ES-I3 (cell line): Measurements from ENCODE around the gene CPNE5.
A peak's percentile ranks its signal among the peaks of the same experiment; 100 is the strongest.

Source experiments
- H3K36me3 ChIP-seq: 2 replicates; pipeline ENCODE4 v1.6.1; 2013; ENCODE audit warnings: mild to moderate bottlenecking, low read length, control low read depth, moderate library complexity; ENCODE audit not compliant: insufficient read depth
- H3K4me1 ChIP-seq: 2 replicates; pipeline ENCODE4 v1.6.1; 2013; ENCODE audit warnings: mild to moderate bottlenecking, control low read depth, low read length; ENCODE audit not compliant: insufficient read depth
- H3K9ac ChIP-seq: 2 replicates; pipeline ENCODE4 v1.6.1; 2013; ENCODE audit warnings: low read depth, mild to moderate bottlenecking, low read length, moderate library complexity
- H3K9me3 ChIP-seq: 2 replicates; pipeline ENCODE4 v1.6.1; 2013; ENCODE audit warnings: mild to moderate bottlenecking, low read length, moderate library complexity; ENCODE audit not compliant: control insufficient read depth, insufficient read depth

The CPNE5 gene

GRCh38 chr6:36848658-36849441 lies 9.6 kb upstream of the CPNE5 start:
- Histone ChIP-seq H3K36me3 (no peaks in the 10 kb centered on the region), H3K9me3 (no peaks in the 10 kb centered on the region), H3K4me1 (peaks cover 12% of the 10 kb centered on the region; the same call in 1 of the 2 replicates), H3K9ac (peak overlapping the region; percentile 34; the same call in 1 of the 2 replicates)

- Histone ChIP-seq H3K4me1 (peaks cover 12% of the 10 kb centered on the region; the same call in 1 of the 2 replicates), H3K9ac (no peak overlapping the region), H3K9me3 (no peaks in the 10 kb centered on the region), H3K36me3 (no peaks in the 10 kb centered on the region)
Observed at GRCh38 chr6:36847991-36848390, 8.7 kb upstream of the CPNE5 start.

- H3K36me3 ChIP-seq = no peaks in the 10 kb centered on the region
- H3K4me1 ChIP-seq = peaks cover 12% of the 10 kb centered on the region; the same call in 1 of the 2 replicates
- H3K9ac ChIP-seq = no peak overlapping the region
- H3K9me3 ChIP-seq = no peaks in the 10 kb centered on the region
Observed at GRCh38 chr6:36847152-36847551, 7.9 kb upstream of the CPNE5 start.

DNA sequence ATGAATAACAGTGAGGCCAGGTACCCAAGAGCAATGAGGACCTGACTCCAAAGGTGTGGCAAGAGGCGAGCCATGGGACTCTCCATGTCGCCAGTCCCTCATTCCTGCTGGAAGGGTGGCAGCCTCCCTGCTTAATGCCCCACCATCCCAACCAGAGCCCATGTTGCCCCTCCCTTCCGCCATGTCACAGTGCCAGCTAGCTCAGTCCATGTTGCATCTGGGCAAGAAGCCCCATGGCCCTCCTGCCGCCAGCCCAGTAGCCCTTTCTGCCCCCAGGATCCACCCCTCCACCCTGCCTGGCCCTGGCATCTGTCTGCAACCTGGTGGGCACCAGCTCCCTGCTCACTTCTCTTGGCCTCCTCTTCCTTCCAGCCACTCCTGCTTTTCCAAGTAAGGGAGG lies 6.0 kb upstream of the CPNE5 start:
- H3K9ac ChIP-seq = no peak overlapping the region
- H3K4me1 ChIP-seq = peaks cover 12% of the 10 kb centered on the region; the same call in 1 of the 2 replicates
- no peaks in the 10 kb centered on the region for H3K36me3 ChIP-seq
- H3K9me3 ChIP-seq = no peaks in the 10 kb centered on the region

DNA sequence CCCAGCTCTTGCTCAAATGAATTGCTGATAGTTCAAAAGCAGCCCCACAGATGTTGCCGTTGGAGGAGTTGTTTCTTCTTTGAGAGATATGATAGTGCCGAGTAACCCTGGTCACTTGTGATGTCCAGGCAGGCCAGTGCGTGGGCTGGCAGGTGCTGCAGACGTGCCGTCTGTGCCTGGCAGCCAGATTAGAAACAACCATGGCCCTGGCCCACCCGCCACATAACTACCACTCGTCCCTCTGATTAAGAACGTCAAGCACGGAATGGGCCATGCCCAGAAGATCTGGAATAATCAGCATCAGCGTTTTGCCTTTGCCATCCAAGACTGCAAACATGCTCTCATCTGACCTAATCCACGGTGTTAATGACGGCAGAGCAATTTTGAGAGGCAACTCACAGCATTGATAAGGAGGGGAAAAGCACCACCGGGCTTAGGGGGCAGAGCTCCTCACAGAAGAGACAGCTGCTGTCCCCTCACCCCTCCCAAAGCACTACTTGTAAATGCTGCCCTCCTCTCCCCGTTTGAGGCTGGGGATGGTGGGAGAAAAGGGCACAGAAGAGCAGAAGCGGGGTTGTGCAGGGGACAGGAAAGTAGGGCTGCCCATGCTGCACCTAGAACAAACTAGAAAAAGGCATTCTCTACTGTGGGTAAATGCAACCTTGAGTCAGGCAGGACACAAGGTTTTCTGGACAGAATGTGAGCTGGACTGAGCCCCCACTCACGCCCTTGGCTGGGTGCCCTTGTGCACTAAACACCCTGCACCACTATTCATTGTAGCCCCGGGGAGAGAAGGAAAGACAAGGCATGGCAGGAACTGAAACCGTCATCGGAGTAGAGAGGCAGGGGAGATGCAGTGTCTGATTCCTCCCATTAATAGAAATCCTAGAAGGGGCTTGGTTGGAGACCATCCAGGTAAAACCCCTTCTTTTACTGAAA lies 5.3 kb upstream of the CPNE5 start:
- no peaks in the 10 kb centered on the region for H3K36me3 ChIP-seq
- H3K9ac ChIP-seq = no peak overlapping the region
- peaks cover 12% of the 10 kb centered on the region; the same call in 1 of the 2 replicates for H3K4me1 ChIP-seq
- H3K9me3 ChIP-seq = no peaks in the 10 kb centered on the region

DNA sequence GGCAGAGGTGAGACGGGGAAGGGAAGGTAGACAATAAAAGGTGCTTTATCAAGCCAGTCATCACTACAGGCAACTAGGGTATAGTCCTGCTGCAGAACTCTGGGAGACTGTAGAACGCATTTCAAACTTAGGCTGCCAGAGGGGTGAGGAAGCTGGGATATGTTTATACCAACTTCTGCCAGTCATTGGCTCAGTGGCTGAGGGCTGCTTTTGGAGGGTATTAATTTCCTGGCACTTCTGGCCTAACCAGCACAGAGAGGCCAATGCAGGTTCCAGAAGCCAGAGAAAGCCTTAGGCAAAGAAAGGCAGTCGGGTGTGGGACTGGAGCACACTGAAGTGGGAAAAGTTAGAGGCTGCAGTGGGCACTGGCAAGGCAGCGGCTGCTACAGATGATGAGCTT lies 3.9 kb upstream of the CPNE5 start:
- peaks cover 6% of the 10 kb centered on the region; the same call in 1 of the 2 replicates for H3K4me1 ChIP-seq
- H3K9me3 ChIP-seq = no peaks in the 10 kb centered on the region
- no peaks in the 10 kb centered on the region for H3K36me3 ChIP-seq
- no peak overlapping the region for H3K9ac ChIP-seq

- no peak overlapping the region for H3K9ac ChIP-seq
- peaks cover 4% of the 10 kb centered on the region; the same call in 1 of the 2 replicates for H3K4me1 ChIP-seq
- H3K9me3 ChIP-seq = no peaks in the 10 kb centered on the region
- H3K36me3 ChIP-seq = no peaks in the 10 kb centered on the region
Observed at GRCh38 chr6:36841756-36842155, 2.5 kb upstream of the CPNE5 start.

- Histone ChIP-seq H3K36me3 (no peaks in the 10 kb centered on the region), H3K9ac (peak overlapping the region; percentile 59; the same call in 1 of the 2 replicates), H3K4me1 (peaks cover 4% of the 10 kb centered on the region; the same call in 1 of the 2 replicates), H3K9me3 (no peaks in the 10 kb centered on the region)
Observed at GRCh38 chr6:36840432-36841403, 1.5 kb upstream of the CPNE5 start.

DNA sequence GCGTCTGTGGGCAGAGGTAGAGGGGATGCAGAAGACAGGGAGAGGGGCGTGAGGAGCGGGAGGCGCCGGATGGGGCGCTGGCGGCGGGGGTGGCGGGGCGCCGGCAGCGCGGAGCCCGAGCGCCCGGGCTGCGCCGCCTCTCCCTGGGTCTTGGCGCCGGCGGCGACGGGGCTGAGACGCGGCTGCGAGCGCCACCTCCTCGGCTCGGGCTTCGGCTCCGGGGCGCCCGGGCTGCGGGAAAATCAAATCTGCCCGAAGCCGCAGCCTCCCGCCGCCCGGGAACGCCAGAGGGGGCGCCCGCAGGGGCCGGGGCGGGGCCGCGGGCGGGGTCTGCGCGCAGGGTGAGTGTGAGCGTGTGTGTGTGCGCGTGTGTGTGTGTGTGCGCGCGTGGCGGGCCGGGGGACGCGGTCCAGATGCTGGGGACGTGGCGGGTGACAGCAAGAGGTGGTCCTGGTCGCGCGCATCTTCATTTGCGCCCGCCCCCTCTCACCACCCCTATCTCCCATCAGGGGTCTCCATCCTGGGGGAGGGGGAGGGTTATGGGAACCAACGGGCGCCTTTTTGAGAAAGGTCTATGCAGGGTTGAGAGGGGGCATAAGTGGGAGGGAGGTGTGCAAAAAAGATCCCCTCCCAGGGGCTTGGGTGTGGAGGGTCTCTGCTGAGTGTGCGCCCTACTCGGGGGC lies 646 bp upstream of the CPNE5 start:
- no peaks in the 10 kb centered on the region for H3K9me3 ChIP-seq
- no peaks in the 10 kb centered on the region for H3K36me3 ChIP-seq
- H3K9ac ChIP-seq = peak overlapping the region; percentile 59
- peaks cover 4% of the 10 kb centered on the region; the same call in 1 of the 2 replicates for H3K4me1 ChIP-seq

DNA sequence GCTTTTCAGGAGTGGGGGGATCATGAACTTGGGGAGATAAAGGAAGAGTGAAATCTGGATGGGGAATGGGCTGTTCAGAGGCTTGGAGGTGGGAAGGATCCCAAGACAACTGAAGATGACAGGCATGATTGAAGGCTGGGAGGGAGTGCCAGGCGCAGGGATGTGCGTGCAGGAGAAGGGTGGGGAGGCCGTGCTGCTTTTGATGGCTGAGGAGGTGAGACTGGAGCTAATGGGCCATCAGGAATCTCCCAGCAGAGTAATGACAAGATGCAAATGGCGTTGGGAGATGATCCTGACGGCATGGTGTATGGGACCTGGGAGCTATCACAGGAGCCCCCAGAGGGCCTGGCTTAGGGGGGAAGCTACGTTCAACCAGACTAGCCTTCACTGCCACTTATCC lies 1.6 kb downstream of the CPNE5 start:
- H3K36me3 ChIP-seq = no peaks in the 10 kb centered on the region
- peaks cover 10% of the 10 kb centered on the region for H3K4me1 ChIP-seq
- H3K9me3 ChIP-seq = no peaks in the 10 kb centered on the region
- no peak overlapping the region for H3K9ac ChIP-seq

- Histone ChIP-seq H3K9me3 (no peaks in the 10 kb centered on the region), H3K9ac (no peak overlapping the region), H3K4me1 (peaks cover 10% of the 10 kb centered on the region), H3K36me3 (no peaks in the 10 kb centered on the region)
Observed at GRCh38 chr6:36837022-36837339, 2.3 kb downstream of the CPNE5 start.

DNA sequence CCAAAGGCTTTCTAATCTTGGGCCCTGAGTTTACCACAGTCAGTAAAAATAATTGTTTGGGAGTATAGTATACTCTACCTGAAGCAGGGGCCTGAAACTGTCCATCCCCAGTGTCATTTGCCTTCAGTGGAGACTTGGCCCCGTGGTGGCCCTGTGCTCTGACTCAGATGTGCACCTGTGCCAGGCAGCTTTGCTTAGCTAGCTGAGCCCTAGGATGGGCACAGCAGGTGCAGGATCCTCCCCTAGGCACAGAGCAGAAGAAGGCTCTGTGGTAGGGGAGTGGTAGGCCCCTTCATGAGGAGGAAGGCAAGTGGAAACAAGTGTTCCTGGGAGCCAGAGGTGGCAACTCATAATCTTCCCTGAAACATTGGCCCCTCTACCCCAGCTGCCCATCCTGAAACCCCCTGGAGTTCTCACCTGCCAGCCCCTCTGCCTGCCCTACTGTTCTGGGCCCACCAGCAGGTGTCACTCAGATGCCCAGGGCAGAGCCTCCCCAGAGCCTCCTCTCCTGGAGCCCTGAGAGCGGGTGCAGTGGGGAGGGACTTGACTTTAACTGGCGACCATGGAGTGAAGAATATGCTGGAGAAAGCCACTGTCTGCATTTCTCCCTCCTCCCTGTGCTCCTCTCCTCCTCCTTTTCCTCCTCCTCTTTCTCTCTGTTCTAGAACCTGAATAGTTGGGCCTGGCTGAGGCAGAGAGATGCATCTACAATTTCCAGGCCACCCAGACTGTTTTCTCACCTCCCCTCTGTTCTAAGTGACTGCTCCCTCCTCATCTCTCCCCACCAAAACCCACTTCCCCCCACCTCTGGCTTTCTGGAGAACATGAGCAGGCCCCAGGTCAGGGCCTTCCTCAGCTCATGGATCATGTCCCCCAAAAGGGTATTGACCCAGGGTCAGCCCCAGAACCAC lies 2.9 kb downstream of the CPNE5 start:
- H3K9ac ChIP-seq = no peak overlapping the region
- no peaks in the 10 kb centered on the region for H3K36me3 ChIP-seq
- no peaks in the 10 kb centered on the region for H3K9me3 ChIP-seq
- H3K4me1 ChIP-seq = peaks cover 10% of the 10 kb centered on the region
